DMS53 treated with DMSO at 0.1 percent for 48 hours (cell line): Measurements from ENCODE around the gene FAF1.
A peak's percentile ranks its signal among the peaks of the same experiment; 100 is the strongest.
"Not testable (repeated sequence)": the region's sequence is repeated elsewhere in the genome, so short reads cannot be mapped to it uniquely, and the experiment has no call there.

Experiments used
- DNase-seq: peaks from one replicate; lab custom pipeline; 2025; ENCODE audit not compliant: unreplicated experiment; lab: John Stamatoyannopoulos, UW

FAF1 gene

DNA sequence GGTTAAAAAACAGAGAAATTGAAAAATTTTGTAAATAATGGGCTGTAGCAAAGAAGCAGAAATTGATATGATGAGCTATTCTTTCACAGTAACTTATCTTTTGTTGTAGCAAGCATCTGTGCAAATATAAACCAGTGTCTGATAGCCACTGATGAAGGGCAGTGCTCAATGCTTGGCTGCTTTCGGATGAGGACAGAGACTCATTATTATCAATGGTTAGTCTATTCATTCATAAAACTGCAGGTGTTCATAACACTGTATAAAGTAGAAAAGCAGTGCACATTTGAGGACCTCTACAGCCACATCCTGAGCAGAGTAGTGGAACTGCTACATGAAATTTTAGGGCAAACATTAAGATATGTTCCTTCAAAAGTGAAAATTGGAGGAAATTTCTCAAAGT is 107.2 kb downstream of the FAF1 start:
- peak; percentile 64 for DNase-seq

DNA sequence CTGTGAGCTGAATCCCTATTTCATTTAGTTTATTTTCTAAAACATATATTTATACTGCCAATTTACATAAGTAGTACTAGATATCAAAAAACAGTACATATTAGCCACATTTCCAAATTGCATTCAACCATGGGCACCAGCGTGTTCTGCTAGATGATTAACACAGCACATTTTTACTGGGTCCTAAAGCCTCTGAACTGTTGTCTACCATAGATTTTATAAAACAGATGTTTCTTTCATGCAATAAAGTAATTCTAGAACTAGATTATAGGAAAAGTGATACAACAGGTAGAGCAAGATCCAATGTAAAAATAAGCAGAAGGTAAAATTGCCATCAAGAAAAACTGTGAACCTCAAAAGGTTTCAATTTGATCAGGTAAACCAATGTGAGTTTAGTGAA is 108.6 kb downstream of the FAF1 start:
- DNase-seq: no peak

DNA sequence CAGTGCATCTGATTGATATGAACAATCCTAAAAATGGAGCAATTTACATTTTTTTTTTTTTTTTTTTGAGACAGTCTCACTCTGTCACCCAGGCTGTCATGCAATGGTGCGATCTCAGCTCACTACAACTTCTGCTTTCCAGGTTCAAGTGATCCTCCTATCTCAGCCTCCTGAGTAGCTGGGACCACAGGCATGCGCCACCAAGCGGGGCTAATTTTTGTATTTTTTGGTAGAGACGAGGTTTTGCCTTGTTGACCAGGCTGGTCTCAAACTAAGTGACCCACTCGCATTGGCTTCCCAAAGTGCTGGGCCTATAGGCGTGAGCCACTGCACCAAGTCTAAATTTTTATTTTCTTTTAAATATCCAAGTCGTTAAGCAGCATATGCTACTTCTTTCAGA is 109.0 kb downstream of the FAF1 start:
- DNase-seq: no peak

DNA sequence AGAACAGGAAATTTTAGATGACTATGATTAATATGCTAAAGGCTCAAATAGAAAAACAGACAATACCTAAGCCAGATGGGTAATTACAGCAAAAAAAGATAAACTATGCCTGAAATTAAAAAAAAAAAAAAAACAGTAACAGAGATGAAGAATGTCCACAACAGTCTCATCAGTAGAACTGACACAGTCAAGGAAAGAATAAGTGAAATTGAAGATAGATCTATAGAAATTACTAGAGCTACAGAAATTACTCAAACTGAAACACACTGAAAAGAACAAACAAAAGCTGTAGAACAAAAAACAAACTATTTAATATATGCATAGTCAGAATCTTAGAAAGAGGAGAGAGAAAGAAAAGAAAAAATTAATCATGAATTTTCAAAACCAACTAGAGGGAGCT is 112.8 kb downstream of the FAF1 start:
- no peak for DNase-seq

DNA sequence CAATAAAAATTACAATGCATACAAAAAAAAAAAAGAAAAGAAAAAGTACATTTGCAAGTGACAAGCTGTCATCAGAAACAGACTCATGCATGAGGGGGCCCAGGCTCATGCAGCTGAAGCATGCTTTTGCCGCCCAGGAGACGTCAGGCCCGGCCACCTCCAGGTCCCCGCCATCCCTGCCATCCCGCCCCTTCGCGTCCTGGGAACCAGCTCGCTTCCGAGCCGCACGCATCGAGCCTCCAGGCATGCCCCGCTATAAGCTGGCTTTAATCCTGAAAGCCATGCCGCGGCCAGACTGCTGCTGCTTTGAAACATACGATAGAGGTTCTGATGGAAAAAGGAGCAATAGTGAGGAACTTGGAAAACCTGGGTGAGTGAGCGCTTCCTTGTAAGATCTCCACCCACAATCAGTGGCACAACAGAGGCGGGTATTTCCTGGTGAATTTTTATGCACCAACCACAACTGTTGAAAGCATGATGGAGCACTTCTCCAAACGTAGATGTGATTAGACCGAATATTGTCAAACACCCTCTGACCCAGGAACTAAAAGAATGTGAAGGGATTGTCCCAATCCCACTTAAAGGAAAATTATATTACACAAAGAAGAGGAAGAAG is 113.7 kb downstream of the FAF1 start:
- no peak for DNase-seq

DNA sequence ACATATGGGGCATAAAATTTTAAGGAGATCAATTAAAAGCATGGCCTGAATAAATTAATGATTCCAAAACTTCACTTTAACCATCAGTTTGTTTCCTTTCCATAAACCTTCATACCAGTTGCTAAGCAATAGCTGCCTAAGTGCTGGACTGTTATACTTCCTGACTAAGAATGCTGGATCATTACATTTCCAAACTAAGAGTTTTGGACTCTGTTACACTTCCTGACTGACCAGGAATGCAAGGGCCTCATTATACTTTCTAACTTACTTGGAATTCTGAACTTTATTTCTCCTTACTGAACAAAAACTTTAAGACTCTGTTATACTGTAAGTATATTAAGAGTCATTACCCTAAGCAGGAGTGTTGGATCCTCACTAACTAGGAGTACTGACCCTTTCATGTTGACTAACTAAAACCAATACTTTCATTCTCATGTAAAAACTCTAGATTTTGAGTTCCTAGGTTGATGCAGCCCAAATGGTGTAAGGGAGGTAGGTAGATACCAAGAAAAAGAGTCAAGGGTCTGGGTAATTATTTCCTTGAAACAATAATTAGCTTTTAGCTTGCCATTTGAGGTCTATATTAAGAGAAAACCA is 118.2 kb downstream of the FAF1 start:
- no peak for DNase-seq

DNA sequence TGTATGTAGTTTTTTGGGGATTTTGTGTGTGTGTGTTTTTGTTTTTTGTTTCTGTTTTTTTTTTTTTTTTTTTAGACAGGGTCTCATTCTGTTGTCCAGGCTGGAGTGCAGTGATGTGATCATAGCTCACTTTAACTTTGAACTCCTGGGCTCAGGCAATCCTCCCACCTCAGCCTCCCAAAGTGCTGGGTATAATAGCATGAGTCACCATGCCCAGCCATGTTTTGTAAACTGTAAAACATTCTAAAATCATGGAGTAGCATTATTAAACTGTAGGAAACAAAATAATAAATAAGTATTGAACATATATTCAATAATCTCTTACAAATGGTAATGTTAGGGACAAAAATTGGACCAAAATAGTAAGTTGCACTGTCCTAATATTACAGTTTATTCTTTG is 124.0 kb downstream of the FAF1 start:
- no peak for DNase-seq

DNA sequence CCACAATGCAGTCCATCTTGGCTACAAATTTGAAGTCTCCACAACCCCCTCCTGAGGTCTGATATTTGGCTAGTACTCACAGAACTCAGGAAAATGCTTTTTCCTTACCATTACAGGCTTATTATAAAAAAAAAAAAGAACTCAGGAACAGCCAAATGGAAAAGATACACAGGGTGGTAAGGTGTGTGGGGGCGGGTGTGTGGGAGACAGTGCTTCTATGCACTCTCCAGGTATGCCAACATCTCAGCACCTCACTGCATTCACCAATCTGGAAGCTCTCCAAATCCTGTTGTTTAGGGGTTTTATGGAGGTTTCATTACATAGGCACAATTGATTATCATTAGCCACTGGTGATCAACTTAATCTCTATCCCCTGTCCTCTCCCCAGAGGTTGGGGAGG is 126.9 kb downstream of the FAF1 start:
- DNase-seq: no peak

DNA sequence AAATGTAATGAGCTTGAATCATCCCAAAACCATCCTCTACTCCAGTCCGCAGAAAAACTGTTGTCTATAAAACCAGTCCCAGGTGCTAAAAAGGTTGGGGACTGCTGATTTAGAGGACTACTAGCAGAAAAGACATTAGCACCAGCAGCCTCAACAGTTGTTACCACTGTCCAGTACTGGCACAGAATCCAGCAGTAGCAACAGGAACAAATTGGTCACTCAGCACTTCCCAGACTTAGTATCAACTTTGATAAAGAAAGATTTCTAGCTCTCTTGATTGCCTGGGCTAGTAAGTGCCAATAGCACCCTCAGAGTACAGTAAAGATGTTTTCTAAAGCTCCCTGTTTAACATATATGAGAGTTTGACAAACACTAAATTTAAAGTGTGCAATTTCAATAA is 127.9 kb downstream of the FAF1 start:
- no peak for DNase-seq

DNA sequence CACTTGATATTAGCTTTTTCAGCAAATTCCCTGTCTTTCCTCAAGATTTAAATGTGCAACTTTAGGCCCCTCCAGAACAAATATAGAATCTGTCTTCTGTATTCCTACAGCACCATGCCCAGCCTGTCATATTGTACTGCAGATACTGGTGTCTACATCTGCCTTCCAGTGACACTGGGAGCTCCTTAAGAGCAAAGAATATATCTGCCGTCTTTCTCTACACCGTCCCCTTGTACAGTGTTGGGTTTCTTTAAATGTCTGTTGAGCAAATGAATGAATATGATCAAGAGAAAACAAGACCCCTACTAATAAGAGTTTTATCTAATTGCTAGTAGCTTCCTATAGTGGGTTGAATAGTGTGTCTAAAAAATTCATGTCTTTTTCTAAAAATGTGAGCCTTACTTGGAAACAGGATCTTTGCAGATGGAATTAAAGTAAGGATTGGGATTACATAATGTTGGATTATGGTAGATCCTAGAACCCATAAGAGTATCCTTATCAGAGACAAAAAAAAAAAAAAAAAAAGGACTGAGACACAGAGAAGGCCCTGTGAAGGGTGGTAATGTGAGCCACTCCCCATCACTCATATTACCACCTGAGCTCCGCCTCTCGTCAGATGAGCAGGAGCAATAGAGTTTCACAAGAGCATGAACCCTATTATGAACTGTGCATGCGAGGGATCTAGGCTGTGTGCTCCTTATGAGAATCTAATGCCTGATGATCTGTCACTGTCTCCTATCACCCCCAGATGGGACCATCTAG is 128.6 kb downstream of the FAF1 start:
- no peak for DNase-seq

DNA sequence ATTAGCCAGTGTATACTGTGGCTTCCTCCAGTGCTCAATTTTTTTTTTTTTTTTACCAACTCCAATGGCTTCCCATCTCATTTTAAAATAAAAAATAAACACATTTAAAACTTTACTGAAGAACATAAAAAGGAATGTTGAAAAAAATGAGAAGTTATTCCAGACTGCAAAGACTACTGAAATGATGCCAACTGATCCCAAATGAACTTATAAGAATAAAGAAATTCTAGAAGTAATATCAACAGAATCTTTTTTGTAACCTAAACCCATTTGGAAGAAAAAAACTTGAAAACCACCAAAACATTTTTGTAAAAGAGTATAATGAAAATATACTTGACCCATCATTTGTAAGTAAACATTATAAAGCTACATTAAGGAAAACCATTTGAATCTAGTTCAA is 129.4 kb downstream of the FAF1 start:
- DNase-seq: no peak

DNA sequence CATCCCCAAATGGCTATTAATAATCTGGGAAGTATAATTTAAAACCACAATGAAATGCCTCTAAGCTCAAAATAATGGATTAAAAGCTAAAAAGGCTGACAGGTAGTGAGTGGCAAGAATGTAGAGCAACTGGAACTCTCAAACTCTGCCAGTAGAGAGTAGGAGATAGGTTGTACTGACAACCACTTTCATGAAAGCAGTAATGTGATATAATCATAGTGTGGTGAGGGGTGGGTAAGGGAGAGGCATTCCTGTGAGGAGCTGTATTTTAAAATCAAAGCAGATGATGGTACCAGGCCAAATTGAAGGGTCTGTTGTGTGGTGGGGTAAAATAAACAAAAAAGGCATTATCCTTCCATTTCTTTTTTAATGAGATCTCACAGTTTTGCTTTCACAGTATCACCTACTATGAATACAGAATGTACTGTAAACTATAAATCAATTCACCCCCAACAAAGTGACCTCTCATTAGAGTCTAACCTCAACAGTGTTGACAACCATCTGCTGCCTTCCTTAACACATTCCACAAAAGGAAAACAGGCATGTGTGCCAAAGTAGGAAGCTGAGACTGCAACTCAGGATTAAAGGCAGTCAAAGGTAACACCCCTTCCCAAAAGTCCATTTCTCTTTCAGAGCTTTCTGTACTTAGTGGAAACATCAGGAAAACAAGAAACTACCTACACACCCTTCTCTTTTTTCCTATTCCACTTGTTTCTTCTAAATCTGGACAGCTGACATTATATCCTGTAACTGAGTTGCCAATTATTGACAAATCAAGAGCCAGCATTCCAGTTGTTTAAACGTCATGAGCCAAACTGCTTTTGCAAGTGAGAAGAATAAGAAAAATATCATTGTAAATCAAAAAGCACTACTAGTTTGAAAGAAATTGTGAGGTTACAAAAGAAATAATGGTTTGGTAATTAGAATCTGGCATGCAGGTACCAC is 130.8 kb downstream of the FAF1 start:
- no peak for DNase-seq

DNA sequence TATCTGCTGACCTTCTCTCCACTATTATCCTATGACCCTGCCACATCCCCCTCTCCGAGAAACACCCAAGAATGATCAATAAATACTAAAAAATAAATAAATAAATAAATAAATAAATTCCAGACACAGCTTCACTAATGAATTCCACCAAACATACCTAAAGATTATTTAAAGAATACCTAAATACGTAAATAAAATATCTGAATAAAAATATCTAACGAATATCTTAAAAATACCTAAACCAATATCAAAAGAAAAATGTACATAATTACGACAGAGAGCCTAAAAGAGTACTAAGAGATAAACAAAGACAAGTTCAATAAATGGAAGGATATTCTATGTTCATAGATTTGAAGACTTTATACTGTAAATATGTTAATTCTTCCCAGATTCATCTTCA is 132.5 kb downstream of the FAF1 start:
- no peak for DNase-seq

DNA sequence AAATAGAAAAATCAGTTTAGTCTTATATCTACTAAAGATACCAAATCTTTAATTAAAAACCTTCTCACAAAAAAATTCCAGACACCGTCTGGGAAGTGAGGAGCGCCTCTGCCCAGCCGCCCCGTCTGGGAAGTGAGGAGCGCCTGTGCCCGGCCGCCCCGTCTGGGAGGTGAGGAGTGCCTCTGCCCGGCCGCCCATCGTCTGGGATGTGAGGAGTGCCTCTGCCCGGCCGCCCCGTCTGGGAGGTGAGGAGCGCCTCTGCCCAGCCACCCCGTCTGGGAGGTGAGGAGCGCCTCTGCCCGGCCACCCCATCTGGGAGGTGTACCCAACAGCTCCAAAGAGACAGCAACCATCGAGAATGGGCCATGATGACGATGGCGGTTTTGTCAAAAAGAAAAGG is 133.3 kb downstream of the FAF1 start:
- DNase-seq: not testable (repeated sequence)

DNA sequence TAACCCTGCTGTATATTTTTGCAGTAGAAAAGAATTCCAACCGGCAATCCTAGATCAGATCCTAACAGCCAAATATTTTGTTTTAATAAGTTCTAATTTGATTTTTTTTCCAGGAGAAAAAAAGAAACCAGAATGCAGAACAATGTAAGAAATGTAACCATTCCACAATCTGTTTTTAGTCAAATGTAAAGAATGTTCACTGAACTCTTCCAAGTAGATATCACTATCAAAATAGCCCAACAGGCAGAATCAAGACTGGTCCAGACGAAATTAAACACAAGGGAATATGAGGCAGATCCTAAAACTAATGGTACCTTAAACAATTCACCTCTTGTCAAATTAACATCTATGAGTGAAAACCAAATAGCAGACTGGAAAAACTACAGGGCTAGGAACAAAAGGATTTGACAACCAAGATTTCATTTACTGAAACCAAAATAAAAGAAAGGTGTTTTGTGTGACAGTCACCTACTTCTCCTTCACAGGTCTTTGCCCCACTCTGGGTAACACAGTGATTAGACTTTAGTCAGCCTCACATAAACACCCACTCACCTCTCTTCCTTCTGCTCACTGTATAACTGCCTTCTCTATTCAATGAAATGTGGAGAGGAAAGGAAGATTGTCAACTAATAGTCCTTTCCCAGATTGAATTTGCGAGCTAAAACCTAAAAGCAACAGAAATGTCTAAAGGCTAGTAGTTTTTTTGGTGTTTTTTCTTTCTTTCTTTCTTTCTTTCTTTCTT is 137.9 kb downstream of the FAF1 start:
- DNase-seq: no peak

DNA sequence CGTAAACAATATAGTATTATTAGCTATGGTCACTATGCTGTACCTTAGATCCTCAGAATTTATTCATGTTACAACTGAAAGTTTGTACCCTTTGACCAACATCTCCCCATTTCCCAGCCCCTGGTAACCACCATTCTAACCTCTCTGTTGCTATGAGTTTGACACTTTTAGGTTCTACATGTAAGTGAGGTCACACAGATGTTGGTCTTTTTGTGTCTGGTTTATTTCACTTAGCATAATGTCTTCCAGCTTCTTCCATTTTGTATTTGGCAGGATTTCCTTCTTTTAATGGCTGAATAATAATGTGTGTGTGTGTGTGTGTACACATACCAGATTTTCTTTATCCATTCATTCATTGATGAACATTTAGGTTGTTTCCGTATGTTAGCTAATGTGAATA is 139.5 kb downstream of the FAF1 start:
- no peak for DNase-seq

DNA sequence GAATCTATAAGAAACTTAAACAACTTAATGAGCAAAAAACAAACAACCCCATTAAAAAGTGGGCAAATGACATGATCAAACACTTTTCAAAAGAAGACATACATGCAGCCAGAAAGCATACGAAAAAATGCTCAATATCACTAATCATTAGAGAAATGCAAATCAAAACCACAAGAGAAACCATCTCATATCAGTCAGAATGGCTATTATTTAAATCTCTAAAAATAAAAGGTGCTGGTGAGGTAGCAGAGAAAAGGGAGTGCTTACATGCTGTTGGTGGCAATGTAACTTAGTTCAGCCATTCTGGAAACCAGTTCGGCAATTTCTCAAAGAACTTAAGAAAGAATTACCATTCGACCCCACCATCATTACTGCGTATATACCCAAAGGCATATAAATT is 147.7 kb downstream of the FAF1 start:
- no peak for DNase-seq

DNA sequence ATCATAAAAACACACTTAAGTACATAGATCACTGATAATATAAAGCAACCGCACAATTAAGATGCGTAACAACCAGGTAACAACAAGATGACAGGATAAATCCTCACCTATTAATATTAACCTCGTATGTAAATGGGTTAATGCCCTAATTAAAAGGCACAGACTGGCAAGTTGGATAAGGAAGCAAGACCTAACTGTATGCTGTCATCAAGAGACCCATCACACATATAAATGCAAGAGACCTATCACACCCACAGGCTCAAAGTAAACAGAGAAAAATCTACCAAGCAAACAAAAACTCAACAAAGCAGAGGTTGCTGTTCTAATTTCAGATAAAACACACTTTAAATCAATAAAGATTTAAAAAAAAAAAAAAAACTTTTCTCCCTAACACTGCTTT is 151.8 kb downstream of the FAF1 start:
- DNase-seq: no peak

DNA sequence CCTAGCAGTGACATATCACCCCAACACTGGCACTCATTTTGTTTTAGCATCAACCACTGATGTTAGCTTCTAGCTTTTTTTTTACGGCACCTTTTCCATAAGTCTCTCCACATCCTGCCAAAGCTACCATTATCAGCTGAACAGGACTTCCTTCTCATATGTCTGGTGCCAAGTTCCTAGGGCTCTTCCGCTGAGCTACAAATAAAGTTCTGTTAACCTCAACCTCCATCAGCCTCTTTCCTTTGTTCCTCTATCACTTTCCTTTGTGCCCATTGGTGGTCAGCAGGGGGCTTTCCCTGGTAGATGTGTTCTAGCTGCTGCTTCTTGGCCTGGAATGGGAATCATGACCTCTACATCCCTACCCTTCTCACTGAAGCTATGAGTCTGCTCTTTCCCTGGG is 163.8 kb downstream of the FAF1 start:
- DNase-seq: no peak

DNA sequence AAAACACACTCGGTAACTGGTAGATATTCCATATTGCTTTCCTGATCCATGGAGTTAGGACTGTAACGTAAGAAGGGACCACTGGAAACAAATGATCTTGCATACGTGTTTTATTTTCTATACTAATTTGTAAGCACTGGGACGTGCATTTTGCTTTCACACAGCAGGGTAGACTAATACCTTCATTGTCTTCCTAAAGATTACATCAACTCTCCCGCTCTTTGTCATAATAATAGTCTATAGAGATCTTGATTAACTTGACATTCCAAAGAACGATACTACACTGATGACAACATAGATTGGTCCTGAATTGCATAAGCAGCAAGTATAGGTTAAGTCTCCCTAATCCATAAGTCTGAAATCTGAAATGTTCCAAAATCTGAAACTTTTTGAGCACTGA is 166.5 kb downstream of the FAF1 start:
- DNase-seq: no peak

DNA sequence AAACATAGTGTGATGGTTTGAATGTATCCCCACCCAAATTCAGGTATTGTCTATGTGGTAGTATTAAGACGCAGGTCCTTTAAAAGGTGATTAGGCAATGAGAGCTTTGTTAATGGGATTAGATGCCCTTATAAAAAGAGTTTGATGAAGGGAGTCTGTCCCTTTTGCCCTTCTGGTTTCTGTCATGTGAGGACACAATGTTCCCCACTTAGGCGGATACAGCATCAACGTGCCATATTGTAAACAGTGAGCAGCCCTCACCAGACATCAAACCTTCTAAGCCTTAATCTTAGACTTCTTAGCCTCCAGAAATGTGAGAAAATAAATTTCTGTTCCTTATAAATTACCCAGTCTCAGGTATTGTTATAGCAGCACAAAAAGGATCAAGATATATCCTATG is 172.8 kb downstream of the FAF1 start:
- no peak for DNase-seq
